ENCODE measurements around the gene BSG.

Gene BSG

DNA sequence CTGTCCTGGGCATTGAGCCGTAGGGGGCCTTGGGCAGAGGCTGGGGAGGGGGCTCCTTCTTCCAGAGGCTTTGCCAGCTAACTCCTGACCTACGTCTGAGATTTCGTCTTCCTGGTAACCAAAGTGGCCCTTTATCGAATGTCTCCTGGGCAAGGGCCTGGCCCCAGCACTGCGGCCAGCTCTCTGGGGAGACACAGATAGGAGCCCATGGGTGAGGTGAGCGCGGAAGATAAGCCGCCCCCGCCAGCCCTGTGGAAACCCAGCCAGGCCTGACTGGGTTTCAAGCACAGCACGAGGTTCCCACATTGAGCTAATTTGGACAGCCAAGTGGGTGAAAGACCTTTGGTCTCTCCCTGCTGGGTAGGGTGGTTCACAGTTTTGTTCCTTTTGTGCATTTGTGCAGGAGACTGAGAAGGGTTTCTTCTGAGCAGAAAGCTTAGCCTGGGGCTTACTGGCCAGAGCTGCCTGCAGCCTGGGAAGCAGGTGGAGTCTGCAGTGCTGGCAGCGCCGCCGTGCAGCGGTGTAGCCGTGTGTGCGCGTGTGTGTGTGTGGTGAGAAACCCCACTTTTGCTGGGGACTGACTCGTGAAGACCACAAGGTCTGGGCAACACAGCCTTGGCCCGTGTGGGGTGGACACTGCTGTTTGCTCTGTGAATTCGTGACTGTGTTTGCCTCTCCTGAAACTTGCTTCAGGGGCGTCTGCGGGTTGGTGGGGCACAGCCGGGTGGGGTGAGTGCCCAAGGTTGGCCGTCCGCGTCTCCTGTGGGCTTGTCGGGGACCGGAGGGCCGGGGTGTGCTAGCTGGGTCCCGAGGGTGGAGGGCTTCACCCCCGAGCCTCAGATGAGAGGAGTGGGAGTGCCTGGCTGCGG lies 2.5 kb downstream of the BSG start:
- TF ChIP-seq POLR2AphosphoS5 (IDR thresholded peaks at IDR 0.05; ENCODE audit: low read depth, low read length) (no peak), SIN3A (IDR thresholded peaks at IDR 0.05; ENCODE audit: borderline replicate concordance, insufficient read depth, low read length) (0 out of 2 replicates have a peak, but pooled peaks have one; percentile 7), TAF1 (IDR thresholded peaks at IDR 0.05; ENCODE audit: borderline replicate concordance, insufficient read depth, low read length) (no peak)
- TF ChIP-seq, protein P1, sequence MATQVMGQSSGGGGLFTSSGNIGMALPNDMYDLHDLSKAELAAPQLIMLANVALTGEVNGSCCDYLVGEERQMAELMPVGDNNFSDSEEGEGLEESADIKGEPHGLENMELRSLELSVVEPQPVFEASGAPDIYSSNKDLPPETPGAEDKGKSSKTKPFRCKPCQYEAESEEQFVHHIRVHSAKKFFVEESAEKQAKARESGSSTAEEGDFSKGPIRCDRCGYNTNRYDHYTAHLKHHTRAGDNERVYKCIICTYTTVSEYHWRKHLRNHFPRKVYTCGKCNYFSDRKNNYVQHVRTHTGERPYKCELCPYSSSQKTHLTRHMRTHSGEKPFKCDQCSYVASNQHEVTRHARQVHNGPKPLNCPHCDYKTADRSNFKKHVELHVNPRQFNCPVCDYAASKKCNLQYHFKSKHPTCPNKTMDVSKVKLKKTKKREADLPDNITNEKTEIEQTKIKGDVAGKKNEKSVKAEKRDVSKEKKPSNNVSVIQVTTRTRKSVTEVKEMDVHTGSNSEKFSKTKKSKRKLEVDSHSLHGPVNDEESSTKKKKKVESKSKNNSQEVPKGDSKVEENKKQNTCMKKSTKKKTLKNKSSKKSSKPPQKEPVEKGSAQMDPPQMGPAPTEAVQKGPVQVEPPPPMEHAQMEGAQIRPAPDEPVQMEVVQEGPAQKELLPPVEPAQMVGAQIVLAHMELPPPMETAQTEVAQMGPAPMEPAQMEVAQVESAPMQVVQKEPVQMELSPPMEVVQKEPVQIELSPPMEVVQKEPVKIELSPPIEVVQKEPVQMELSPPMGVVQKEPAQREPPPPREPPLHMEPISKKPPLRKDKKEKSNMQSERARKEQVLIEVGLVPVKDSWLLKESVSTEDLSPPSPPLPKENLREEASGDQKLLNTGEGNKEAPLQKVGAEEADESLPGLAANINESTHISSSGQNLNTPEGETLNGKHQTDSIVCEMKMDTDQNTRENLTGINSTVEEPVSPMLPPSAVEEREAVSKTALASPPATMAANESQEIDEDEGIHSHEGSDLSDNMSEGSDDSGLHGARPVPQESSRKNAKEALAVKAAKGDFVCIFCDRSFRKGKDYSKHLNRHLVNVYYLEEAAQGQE (IDR thresholded peaks at IDR 0.05; ENCODE audit: insufficient read depth in 1 of 2, low read depth in 2 of 2, low read length in 2 of 2): no peak

DNA sequence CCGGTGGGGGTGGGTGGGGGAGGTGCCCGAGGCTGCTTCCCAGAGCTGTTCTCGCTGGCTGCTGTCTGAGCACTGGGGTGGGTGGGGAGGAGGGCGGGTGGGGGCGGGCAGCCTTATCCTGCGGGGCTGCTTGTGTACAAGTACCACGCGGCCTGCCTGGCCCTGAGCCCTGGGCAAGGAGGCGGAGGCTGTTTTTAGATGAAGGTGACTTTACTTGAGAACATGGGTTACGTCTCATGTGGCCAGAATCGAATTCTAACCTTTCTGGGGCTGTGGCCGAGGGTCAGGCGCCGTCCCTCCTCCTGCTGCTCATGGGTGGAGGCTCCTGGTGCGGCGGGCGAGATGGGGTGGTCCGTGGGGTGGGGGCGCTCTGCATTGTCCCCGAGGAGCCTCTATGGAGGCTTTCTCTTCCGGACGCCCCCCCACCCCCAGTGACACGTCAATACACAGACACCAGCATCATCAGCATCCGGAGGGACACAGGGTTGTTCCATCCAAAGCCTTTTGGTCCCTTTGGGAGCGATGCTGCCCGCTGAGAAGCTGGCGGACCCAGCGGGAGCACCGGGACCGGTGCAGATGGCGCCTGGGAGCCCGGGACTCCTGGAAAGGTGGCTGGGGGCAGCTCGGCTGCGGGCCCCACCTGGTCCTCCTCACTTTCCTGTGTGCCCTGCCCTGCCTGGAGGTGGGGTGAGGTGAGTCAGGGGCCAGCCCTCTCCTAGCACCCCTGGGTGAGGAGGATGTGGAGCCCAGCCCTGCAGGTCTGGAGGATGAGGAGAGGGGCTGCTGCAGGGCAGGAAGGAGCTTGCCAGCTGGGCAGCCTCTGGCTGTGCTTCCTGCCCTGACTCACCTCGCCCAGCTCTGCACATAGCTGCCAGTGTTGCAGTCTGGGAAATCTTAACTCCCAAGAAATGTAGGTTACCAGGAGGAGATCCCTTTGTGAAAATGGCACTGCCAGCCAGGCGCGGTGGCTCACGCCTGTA lies 3.4 kb downstream of the BSG start:
- TF ChIP-seq FOXP2 (optimal IDR thresholded peaks at IDR 0.05; ENCODE audit: borderline replicate concordance, extremely low read depth, extremely low read length, insufficient read depth): no peak
- no peak for TF ChIP-seq POLR2AphosphoS5 (IDR thresholded peaks at IDR 0.05; ENCODE audit: low read depth, low read length)
- TF ChIP-seq TAF1 (IDR thresholded peaks at IDR 0.05; ENCODE audit: borderline replicate concordance, insufficient read depth, low read length): no peak
- no peak for TF ChIP-seq SIN3A (IDR thresholded peaks at IDR 0.05; ENCODE audit: borderline replicate concordance, insufficient read depth, low read length)
- TF ChIP-seq, protein P1 (IDR thresholded peaks at IDR 0.05; ENCODE audit: insufficient read depth in 1 of 2, low read depth in 2 of 2, low read length in 2 of 2): no peak

DNA sequence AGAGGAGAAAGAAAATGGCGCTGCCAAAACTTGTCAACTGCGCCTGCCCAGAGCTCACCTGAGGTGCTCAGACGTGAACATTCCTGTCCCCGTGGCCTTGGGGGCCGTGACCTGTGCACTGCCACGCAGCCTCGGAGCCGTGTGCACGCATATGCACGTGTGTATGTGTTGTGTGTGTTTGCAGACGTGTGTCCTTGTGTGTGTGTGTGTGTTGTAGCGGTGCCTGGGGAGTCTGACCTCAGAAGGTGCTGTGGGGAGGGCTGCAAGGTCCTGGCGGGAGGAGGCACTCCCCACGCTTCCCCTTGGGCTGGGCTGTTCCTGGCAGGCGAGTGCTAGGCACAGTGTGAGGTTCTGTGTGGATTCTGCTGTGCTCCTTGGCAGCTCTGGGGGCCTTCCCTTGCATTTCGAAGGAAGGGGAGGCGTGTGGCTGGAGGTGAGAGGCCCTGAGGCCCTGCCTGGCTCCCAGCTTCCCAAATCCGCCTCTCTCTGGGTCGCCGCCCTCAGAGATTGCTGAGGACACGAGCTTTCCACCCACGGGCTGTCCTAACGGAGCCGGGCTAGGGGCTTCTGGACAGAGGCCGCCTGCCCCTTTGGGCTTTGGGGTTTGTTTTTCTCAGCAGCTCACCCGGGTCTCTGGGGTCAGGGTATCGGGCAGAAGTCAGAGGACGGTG lies 4.5 kb downstream of the BSG start:
- no peak for TF ChIP-seq FOXP2 (optimal IDR thresholded peaks at IDR 0.05; ENCODE audit: borderline replicate concordance, extremely low read depth, extremely low read length, insufficient read depth)
- no peak for TF ChIP-seq TAF1 (IDR thresholded peaks at IDR 0.05; ENCODE audit: borderline replicate concordance, insufficient read depth, low read length)
- TF ChIP-seq SIN3A (IDR thresholded peaks at IDR 0.05; ENCODE audit: borderline replicate concordance, insufficient read depth, low read length): no peak
- TF ChIP-seq, protein P1 (IDR thresholded peaks at IDR 0.05; ENCODE audit: insufficient read depth in 1 of 2, low read depth in 2 of 2, low read length in 2 of 2): no peak
- no peak for TF ChIP-seq POLR2AphosphoS5 (IDR thresholded peaks at IDR 0.05; ENCODE audit: low read depth, low read length)

DNA sequence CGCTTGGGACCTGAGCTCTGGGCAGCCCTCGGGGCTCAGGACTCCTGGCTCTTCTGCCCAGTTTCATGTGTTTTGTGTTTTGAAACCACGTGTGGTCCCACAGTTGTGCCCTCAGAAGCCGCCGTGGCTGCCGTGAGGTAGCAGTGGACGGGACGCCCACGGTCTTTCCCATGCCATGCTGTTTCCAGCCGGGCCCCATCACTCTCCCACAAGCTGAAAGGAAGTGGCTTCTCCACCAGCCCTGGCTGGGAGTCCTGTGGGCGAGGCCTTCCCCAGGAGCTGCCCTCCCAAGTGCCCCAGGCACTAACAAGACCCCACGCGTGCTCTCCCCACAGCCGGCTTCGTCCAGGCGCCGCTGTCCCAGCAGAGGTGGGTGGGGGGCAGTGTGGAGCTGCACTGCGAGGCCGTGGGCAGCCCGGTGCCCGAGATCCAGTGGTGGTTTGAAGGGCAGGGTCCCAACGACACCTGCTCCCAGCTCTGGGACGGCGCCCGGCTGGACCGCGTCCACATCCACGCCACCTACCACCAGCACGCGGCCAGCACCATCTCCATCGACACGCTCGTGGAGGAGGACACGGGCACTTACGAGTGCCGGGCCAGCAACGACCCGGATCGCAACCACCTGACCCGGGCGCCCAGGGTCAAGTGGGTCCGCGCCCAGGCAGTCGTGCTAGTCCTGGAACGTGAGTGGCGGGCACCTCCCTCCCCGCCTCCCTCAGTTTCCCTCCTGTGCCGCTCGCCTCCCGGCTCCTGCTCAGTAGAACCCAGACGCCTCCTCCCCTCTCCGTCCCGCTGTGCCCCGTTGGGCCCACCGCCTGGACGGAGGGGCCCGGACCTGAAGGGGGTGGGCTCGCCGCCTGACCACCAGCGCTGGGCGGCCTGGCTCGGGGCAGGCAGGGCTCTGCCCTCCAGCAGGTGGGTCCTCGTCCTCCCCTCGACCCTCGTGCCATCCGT lies 5.3 kb downstream of the BSG start:
- TF ChIP-seq TAF1 (IDR thresholded peaks at IDR 0.05; ENCODE audit: borderline replicate concordance, insufficient read depth, low read length) (no peak), POLR2AphosphoS5 (IDR thresholded peaks at IDR 0.05; ENCODE audit: low read depth, low read length) (no peak)
- TF ChIP-seq, protein P1 (IDR thresholded peaks at IDR 0.05; ENCODE audit: insufficient read depth in 1 of 2, low read depth in 2 of 2, low read length in 2 of 2): no peak

Data from PFSK-1 (cell line).